Coronary artery (tissue), 2 donors: ENCODE measurements around the gene HSF2BP.
A peak's percentile ranks its signal among the peaks of the same experiment; 100 is the strongest.
"Not testable (repeated sequence)": the region's sequence is repeated elsewhere in the genome, so short reads cannot be mapped to it uniquely, and the experiment has no call there.

ENCODE experiments used
- DNase-seq: peaks from one replicate; pipeline ENCODE4 v3.0.0-alpha.2; 2017; ENCODE audit warnings: low spot score
- H3K27ac ChIP-seq, 2 donors: fragments of 200-600 bp; sonication (generic); one replicate each; pipeline ENCODE4 v1.5.1; 2016 to 2019
- H3K4me3 ChIP-seq: fragments of 200-600 bp; sonication (generic); 2 replicates; pipeline ENCODE4 v1.5.1; 2016; ENCODE audit warnings: mild to moderate bottlenecking, moderate library complexity
- TF ChIP-seq, protein P1 (sequence below): fragments of 200-600 bp; sonication (generic); IDR thresholded peaks from one replicate; pipeline ENCODE4 v1.5.1; 2019; ENCODE audit warnings: antibody characterized with exemption

HSF2BP gene

DNA sequence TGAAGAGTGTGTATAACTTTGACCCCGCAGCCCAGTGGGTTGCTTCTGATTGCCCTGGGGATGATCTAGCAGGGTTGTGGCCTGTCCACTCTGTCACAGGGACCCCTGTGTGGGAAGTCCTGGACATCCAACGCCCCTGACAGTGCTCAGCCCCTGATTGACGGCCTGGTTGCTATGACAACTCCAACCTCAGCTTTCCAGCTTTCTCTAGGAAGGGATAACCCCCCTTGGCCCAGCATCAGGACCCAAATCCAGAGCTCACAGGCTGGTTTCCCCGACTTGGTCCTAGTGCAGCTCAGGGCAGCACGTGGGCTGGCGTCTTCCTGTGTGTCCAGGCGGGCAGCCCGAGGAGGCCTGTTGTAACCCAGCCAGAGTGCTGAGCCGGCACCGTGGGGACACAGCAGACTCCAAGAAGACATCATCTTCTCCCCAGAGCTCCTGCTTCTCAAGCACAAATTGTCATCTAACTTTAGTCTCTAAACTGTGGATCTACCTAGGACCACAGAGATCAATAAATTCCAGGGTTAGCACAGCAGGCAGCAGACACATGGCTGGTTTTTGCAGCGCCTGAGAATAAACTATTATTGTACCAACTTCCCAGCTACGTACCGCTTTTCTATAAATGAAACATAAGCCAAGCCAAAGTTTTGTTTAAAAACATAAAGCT lies 40.8 kb upstream of the HSF2BP start:
- H3K27ac ChIP-seq: peak overlapping the region in 1 of 2 donors; percentile 32
- no peak overlapping the region for H3K4me3 ChIP-seq
- TF ChIP-seq, protein P1, sequence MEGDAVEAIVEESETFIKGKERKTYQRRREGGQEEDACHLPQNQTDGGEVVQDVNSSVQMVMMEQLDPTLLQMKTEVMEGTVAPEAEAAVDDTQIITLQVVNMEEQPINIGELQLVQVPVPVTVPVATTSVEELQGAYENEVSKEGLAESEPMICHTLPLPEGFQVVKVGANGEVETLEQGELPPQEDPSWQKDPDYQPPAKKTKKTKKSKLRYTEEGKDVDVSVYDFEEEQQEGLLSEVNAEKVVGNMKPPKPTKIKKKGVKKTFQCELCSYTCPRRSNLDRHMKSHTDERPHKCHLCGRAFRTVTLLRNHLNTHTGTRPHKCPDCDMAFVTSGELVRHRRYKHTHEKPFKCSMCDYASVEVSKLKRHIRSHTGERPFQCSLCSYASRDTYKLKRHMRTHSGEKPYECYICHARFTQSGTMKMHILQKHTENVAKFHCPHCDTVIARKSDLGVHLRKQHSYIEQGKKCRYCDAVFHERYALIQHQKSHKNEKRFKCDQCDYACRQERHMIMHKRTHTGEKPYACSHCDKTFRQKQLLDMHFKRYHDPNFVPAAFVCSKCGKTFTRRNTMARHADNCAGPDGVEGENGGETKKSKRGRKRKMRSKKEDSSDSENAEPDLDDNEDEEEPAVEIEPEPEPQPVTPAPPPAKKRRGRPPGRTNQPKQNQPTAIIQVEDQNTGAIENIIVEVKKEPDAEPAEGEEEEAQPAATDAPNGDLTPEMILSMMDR: no peak
- no peak for DNase-seq

DNA sequence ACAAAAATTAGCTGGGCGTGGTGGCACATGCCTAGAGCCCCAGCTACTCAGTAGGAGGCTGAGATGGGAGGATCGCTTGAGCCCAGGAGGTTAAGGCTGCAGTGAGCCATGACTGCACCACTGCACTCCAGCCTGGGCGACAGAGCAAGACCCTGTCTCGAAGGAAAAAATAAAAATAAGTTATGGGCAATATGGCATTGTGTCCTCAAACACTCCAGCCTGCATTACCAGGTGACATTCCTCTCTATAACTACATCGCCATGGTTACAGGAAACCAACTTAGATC lies 40.1 kb upstream of the HSF2BP start:
- H3K4me3 ChIP-seq, H3K27ac ChIP-seq, DNase-seq: not testable (repeated sequence)

DNA sequence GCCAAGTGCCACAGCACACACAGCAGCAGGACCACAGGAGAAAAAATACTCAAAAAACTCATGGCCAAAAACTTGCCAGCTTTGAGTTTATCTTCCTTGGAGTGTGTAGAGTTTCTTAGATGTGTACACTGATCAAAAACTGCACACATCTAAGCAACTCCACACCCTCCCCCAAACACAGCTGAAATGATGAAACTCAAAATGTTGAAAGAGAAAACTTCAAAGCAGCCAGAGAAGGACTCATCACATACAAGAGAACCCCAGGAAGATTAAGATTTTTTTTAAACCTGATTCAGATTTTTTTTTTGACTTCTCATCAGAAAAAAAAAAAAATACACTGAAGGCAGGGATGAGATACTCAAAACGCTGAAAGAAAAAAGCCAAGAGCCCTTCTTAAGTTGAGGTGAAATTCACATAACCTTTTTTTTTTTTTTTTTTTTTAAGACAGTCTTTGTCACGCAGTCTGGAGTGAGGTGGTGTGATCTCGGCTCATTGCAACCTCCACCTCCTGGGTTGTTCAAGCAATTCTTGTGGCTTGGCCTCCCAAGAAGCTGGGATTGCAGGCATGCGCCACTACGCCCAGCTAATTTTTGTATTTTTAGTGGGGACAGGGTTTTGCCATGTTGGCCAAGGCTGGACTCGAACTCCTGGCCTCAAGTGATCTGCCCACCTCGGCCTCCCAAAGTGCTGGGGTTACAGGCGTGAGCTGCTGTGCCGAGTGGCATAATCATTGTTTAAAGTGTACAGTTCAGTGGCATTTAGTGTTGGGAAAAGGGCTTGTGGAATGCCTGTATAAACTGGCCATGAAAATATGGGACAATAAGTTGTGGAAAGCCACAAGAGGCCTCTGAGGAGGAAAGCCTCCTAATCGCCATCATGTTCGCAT lies 38.7 kb upstream of the HSF2BP start:
- no peak overlapping the region for H3K4me3 ChIP-seq
- DNase-seq: no peak
- H3K27ac ChIP-seq: no peak overlapping the region
- TF ChIP-seq, protein P1: no peak

DNA sequence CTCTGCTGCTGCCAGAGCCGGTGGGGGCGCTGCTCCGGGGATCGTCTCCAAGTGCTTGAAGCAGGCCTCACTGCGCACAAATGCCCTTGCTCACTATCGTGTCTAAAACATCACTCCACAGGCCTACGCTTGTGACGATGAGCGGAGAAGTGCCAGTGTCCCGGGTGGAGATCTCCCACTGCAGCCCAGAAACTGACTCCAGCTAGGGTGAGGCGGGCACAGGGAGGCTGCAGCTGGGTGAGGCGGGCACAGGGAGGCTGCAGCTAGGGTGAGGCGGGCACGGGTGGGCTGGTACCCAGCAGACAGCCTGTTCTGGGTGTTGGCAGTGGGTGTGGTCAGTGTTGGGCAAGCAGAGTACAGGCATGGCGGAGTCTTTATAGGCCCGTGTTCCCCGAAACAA lies 36.9 kb upstream of the HSF2BP start:
- TF ChIP-seq, protein P1: no peak
- DNase-seq: no peak
- H3K27ac ChIP-seq: no peak overlapping the region
- no peak overlapping the region for H3K4me3 ChIP-seq

DNA sequence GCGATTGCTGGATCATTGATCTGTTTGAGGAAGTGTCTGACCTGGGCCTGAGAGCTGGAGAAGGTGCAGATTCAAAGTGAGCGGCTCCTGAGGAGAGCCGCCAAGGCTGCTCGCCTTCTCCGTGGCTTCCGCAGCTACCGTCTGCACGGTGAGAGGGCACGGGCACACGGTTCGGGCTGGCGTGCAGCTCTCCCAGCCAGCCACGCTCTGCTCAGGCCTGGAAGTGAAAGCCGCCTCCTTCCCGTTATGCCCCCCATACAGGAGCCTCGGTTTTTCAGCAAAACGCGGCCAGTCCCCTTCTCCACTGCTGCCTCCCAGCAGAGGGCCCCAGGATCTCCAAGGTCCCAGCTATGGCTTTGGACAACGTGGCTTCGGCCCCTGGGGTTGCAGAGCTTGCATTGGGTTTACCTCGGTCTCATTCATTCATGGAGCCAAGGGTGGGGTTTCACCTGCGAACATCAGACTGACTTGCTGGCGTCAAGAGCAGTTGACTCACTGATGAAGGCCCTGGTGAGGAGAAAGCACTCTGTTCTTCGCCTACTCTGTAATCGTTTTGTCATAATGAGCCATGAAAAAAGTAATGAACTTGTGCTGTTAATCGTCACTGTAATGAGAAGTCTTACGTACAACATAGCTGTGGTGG lies 35.3 kb upstream of the HSF2BP start:
- Histone ChIP-seq H3K27ac (no peak overlapping the region), H3K4me3 (no peak overlapping the region)
- TF ChIP-seq, protein P1: no peak
- DNase-seq: no peak

DNA sequence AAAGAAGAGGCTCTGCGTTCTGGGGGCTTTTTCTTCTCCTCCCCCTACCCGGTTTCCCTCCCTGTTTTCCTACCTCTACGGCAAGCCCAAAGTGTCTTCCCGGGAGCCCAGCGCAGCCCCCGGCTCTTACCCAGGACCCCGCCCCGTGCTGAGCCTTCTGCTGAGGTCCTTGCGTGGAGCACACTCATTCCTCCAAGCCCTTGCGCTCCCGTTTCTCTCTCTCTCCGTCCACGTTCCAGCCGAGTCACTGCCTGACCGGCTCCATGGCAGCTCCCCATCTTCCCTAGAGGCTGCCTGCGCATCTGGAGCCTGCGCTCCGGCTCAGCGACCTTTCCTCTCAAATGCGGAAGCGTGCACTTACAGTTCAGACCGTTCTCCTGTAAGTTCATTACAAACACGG lies 34.7 kb upstream of the HSF2BP start:
- TF ChIP-seq, protein P1: no peak
- H3K4me3 ChIP-seq: no peak overlapping the region
- no peak for DNase-seq
- no peak overlapping the region for H3K27ac ChIP-seq

DNA sequence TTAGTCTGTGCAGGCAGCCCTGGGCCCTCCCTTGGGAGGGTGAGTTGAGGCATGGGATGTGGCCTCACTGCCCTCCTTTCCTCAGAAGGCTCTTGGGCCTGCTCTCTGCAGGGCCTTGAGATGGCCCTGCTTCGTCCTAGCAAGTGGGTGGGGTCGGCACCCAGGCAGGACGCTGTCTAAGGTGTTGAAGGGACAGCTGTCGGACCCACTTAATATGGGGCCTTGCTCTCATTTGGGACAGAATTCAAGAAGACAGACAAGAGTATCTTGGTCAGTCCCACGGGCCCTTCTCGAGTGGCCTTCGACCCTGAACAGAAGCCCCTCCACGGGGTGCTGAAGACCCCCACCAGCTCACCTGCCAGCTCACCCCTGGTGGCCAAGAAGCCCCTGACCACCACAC lies 33.7 kb upstream of the HSF2BP start:
- TF ChIP-seq, protein P1: no peak
- DNase-seq: no peak
- Histone ChIP-seq H3K27ac (no peak overlapping the region), H3K4me3 (no peak overlapping the region)
